HG03457 (cell line): Measurements from ENCODE around the gene TMEM150B.
"Not testable (repeated sequence)": the region's sequence is repeated elsewhere in the genome, so short reads cannot be mapped to it uniquely, and the experiment has no call there.

Experiments used
- ATAC-seq: cut with Tn5 transposase; IDR thresholded peaks from one replicate; pipeline ENCODE4 v1.9.1; 2021; ENCODE audit warnings: moderate number of reproducible peaks; ENCODE audit not compliant: unreplicated experiment

The TMEM150B gene

DNA sequence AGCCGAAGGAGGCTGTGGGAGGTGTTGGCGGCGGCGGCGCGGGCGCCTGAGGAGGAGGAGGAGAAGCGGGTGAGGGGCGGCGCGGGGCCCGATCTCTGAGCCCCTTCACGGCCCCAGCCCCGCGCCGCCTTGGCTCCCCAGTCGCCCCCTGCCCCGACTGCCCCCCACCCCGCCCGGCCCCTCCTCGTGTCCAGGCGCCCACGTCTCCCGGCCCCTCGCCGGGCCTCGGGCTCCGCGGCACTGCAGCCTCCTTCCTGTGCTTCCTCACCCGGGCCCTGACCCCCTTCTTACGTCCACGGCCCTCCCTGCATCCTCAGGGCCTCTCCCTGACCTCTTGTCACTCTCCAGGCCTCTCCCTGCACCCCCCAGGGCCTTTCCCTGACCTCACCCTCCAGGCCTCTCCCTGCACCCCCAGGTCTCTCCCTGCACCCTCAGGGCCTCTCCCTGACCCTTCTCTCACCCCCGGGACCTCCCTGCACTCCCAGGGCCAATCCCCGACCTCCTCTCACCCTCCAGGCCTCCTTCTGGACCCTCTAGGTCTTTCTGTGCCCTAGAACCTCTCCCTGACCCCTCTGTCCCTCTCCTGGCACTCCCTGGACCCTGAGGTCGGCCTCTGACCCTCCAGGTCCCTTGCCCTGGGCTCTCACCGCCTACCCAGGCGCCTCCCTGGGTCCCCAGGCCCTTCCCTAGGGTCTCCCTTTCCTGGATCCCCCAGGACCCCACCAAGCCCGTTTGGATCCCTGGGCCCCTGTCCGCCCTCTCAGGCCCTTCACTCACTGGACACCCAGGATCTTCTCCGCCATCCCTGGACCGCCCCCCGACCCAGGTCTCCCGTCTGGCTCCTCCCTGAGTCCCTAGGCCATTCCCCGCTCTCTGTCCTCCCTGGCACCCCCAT lies 15.0 kb upstream of the TMEM150B start:
- peak; percentile 1 for ATAC-seq

DNA sequence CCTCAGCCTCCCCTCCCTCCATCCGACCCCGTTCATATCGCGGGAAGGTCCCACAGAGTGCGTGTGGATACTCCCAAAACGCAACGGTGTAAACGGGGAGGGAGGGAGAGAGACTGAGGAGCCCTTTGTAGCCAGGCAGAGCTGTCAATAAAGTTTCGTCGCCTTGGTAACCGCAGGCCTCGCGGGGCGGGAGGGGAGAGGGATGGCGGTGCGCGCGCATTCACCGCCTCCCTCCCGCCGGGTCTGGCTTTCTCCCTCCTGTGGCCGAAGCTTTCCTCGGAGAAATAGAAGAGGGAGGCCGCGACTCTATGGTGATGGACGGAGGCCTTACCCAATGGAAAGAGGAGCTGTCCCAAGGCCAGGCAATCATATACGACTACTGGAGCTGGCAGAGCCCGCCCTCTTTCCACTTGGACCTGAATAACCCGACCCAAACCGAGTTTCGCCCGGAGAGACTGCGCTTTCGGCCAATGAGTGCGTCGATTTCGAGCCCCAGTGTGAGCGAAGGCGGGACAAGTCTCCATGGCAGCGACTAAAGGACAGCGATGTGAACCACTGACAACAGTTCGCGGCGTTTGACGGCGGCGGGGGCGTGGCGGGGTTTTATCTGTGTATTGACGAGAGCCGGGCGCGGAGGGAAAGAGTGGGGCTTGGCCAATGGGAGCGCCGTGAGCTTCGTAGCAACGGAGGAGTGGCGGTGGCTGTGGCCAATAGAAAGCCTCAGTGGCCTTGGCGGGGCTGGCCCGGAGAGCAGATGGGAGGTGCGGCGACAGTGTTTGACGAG lies 14.2 kb upstream of the TMEM150B start, which contains the start of gene KMT5C:
Gene KMT5C, plus strand, starts transcription at position 772 of the 784 bp plus-strand sequence. CDS start 2,061 bp downstream, outside the sequence.
- peak; percentile 66 for ATAC-seq

DNA sequence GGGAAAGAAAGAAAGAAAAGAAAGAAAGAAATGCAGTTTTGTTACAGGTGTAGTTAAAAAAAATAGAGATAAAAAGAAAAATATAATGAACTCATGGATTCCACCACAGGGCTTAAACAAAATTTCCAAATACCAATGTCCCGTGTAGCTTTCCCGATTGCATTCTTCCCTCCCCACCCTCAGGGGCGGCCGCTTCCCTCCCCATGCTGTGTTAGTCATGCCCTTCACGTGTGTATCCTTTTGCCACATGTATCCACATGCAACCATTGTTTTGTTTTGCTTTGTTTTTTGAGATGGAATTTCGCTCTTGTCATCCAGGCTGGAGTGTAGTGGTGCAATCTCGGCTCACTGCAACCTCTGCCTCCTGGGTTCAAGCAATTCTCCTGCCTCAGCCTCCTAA lies 11.0 kb upstream of the TMEM150B start:
- no peak for ATAC-seq

DNA sequence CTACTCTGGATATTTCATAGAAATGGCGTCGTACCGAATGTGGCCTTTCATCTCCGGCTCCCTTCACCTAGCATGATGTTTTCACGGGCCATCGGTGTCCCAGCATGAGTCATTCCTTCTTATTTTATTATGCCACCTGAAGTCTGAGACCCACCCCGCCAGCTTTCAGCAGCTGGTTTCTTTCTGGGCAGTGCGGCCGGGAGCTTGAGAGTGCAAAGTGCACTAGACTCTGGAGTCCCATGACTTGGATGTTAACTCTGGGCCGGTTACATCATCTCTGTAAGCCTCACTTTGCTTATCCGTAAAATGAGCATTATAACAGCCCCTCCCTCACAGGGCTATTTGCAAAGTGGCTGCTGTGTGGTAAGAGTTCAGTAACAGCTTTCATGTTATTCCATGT lies 8.7 kb upstream of the TMEM150B start:
- no peak for ATAC-seq

DNA sequence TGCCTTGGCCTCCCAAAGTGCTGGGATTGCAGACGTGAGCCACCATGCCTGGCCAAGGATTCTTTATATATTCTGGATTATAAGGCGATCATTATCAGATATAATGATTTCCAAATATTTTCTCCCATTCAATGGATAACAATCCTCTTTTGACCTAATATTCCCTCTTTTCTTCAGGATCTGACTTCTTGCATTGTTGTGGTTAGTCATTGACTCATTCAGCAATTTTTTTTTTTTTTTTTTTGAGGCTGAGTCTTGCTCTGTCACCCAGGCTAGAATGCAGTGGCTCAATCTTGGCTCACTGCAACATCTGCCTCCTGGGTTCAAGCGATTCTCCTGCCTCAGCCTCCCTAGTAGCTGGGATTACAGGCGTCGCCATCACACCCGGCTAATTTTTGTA lies 4.7 kb upstream of the TMEM150B start:
- not testable (repeated sequence) for ATAC-seq

DNA sequence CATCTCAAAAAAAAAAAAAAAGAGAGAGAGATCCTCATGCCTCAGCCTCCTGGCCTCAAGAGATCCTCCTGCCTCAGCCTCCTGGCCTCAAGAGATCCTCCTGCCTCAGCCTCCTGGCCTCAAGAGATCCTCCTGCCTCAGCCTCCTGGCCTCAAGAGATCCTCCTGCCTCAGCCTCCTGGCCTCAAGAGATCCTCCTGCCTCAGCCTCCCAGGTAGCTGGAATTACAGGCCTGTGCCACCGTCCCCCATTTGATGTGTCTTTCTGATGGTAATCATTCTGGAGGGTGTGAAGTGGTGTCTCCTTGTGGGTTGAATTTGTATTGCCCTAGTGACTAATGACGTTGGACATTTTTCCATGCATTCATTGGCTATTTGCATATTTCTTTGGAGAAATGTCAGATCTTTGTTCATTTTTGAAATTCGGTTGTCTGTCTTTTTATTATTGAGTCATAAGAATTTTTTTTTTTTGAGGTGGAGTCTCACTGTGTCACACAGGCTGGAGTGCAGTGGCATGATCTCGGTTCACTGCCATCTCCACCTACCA lies 3.7 kb upstream of the TMEM150B start:
- ATAC-seq = not testable (repeated sequence)

DNA sequence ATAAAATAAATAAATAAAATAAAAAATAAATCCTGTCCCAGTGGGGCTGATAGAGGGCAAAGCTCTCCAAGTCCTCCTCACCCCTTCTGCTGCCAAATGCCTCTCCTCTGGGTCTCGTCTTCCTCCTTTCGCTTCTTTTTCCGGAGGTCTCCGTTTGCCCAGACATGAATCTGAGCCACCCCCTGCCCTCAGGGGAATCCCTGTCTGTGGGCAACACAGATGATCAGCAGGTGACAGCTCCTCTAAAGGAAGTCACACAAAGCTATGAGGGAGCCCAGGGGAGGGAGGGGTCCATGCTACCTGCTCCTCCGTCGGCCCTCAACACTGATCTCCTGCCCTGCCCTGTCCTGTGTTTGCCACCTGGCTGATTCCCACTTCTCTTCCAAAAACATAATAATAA lies 479 bp downstream of the TMEM150B start:
- ATAC-seq = no peak

DNA sequence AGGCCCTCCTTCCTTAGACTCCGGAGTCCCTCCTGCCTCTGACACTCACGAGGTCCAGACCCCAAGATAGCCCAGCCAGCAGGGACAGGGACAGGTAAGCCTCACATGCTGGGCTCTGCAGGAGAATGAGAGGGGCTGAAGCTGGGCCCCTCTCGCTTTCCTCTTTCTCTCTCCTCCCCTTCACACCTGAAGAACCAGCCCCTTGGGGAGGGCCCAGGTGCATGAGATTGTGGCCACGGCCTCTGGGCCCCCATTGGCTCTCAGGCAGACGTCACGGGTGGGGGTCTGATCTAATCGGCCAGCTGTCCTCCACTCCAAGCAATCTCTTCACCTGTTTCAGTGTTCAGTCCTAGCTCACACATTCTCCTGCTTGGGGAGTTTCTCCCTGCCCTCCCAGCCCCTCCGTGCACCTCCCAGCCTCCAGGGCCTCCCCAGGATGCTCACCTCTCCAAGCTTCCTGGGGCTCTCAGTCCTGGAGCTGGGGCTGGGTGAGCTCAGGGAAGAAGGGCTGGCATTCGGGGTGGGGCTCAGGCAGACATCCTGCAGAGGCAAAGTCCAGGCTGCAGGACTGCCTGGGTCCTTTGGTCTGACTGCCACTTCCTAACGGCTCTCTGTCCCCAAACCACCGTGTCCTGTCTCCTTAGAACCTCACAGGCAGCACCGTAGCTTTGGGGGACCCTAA lies 2.8 kb downstream of the TMEM150B start:
- ATAC-seq = no peak

DNA sequence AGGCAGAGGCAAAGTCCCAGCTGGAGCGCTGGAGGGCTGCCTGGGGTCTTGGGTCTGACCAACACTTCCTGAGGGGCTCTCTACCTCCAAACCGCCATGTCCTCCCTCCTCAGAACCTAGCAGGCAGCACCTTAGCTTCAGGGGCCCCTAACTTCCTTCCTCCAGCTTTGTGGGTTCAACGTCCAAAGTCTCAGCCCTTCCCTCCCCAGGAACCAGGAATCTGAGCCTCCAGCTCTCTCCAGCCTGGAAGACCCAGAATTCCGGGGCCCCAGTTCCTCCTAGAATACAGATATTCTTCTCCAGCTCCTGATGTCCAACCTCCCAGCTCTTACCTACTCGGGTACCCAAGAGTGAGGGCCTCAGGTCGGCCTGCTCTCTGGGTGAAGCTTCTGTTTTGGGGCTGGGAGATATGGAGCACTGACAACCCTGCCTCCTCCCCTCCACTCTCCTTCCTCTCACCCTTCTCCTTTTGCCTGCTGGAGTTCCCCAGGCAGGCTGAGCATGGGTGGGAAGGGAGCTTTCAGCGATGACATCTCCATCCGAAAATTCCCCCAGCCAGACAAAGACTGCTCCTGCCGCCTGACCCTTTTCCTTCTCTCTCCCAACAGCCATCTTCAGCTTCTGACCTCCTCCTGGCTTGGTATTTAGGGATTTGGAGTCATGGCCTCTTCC lies 3.5 kb downstream of the TMEM150B start:
- no peak for ATAC-seq

DNA sequence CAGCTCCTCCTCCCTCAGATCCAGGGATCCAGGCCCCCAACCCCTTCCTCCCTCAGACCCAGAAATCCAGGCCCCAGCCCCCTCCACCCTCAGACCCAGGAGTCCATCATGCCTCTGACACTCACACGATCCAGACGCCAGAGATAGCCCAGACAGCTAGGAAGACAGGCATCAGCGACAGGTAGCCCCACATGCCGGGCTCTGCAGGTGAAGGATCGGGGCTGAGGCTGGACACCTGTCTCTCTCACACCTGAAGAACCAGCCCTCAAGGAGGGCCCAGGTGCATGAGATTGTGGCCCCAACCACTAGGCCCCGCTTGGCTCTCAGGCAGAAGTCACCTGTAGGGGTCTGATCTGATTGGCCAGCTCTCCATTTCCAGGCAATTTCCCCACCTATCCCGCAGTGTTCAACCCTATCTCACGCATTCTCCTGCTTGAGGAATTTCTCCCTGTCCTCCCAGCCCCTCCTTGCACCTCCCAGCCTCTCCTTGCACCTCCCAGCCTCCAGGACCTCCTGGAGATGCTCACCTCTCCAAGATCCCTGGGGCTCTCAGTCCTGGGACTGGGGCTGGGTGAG lies 4.2 kb downstream of the TMEM150B start:
- ATAC-seq = no peak

DNA sequence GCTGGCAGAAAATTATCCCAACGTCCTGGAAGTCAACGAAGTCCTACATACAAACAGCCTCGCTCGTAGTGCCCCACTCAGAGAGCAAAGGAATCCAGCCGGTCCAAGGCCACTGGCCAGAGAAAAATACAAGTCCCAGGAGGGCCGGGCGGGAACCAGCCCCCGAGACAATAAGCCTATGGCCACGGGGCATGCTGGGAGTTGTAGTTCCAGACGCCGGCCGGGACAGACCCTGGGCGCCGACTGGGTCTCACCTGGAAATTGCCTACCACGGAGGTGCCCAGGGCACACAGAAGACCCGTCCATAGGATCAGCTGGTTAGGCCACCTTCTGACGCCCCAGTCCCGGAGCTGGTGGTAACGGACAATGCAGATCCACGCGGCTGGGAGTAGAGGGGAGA lies 5.4 kb downstream of the TMEM150B start:
- no peak for ATAC-seq

DNA sequence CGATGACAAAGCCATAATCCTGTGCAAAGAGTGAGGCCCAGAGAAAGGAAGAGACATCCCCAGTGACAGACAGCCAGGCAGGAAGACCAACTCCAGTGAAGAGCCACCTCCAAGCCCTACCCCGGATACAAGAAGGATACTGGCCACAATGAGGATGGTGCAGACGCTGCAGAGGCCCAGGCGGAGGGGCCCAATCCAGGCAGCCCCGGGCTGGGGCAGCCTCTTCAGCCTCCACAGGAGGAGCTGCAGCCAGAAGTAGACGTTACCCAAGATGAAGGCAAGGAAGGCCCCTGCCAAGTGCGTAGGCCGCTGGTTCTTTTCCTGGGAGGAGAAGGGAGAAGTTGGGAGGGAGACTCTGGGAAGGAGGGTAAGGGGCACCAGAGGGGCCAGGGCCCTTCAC lies 8.5 kb downstream of the TMEM150B start:
- ATAC-seq = no peak

DNA sequence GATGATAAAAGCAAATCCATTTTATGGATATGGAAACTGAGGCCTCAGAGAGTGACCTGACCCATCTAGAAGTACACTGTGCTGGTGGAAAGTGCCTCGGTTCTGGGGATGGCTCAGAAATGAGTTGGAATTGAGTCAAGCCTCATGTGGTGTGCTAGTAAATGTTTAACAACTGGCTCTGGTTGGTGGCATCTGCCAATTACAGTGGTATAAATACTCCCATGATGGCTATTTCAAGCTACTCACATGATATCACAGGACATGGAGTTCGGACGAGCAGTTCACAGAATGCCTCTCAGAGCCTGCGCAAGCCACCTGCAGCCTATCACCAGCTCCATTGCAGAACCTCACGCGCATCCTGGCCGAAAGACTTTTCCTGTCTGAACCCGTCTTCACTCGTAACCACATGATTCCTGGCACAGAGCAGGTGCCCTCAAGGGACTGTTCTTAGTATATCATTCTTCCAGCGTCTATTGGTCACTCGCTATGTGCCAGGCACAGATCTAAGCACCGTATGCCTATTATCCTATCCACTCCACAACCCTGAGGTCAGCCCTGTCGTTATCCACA lies 9.1 kb downstream of the TMEM150B start:
- ATAC-seq = no peak

DNA sequence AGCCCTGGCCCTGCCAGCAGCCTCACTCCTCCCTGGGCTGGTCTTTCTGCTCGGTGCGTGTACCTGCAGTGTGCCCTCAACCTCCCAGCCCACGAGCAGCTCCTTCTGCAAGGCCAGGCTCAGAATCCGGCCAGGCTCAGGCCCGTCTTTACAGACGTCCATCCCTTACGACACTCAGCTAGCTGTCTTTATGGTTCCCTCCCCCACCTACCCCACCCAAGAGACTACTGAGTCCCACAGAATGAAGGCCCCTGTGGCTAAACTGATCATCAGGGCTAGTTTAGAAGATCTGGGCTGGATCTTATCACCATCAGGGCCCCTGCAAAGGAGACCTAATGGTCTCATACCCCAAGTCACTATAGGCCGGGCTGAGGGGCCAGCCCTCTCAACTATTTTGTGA lies 10.7 kb downstream of the TMEM150B start:
- ATAC-seq = no peak

DNA sequence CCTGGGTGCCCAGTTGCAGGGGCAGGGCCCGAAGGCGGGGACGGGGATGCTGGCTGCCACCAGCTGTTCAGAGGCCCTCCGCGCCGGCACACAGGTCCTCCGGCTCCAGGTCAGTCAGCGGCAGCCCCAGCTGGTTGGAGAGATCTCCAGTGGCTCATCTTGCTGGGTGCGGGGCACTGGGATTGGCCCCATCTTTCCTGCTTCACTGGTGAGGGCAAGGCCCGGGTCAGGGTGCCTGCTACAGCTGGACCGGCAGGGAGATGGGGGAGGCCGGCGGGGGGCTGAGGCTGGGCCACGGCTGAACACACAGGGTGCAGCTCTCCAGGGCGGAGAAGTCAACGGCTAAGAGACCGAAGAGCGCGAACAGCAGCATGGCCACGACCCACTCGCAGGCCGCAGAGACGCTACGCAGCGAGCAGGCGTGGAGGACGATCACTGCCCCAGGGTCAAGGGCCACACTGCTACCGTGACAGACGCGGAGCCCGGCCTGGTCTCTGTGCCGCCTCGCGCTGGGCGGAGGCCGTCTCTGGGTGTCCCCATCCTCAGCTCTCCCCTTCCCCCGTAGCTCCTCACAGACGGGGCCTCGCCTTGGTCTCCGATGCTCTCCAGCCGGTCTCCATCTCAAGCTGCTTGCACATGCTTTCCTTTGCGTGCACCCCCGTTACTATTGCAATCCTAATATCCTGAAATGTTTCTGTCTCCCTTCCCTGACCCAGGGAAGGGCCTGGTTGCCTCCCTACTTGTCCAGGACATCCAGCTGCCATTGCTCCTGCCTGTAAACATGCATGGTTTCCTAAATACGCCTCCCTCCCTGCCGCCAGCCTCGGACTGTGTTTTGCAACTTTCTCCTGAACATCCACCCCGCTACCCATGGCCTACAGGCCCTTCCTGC lies 12.3 kb downstream of the TMEM150B start:
- ATAC-seq = no peak

DNA sequence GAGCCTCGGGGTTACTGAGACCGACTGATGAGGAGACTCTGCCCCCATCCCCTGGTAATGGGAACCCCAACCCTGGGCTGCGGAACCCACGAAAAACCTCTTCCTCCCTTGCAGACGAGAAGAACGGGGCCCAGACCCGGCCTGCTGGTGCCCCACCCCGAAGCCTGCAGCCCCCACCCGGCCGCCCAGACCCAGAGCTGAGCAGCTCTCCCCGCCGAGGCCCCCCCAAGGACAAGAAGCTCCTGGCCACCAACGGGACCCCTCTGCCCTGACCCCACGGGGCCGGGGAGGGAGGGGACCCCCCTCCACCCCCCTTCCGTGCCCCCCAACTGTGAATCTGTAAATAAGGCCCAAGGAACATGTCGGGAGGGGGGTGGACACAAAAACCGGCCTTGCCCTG lies 13.3 kb downstream of the TMEM150B start:
- no peak for ATAC-seq

DNA sequence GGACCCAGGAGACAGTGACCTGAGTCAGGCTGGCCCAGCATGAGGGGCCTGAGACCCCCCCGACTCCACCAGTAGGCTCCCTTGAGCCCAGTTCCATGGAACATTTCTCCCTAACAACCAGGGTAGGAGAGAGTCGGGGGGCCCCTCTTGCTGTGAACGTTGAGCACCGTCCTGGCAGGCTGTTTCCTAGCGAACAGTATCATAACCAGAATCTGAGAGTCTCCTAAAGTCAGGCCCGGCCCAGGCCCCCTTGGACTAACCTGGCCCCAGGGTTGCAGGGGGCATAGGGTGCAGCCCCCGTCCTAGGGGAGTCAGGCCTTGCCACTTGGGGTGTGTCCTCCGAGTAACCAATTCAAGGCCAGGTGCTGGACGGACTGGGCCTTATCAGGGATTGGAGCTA lies 13.7 kb downstream of the TMEM150B start:
- ATAC-seq = no peak

DNA sequence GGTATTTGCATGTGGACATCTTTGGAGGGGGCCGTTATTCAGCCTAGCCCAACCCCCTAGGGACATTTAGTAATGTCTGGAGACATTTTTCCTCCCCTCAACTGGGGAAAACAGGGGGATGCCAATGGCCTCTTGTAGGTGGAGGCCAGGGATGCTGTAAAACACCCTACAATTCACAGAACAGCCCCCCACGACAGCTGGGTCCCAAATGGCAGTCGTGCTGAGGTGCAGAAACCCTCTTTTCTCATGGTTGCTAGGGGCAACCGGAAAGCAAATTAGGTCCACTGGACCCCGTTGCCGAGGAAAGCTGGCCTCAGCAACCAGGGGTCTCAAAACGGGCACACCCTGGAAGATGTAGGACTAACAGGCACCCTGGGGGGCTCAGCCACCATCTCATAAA lies 14.6 kb downstream of the TMEM150B start:
- no peak for ATAC-seq

DNA sequence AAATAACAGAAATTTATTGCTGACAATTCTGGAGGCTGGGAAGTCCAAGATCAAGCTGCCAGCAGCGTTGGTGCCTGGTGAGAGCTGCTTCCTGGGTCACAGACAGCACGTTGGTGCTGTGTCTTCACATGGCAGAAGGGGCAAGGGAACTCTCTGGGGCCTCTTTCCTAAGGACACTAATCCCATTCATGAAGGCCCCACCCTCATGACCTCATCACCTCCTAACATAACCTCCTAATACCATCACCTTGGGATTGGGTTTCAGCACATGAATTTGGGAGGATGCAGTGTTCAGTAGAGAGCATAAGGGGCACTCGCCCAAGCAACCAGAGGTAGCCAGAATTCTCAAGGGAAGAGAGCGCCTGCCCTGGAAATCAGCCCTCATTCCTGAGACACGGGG lies 15.7 kb downstream of the TMEM150B start:
- no peak for ATAC-seq
